ENCODE measurements around the gene ZNF43. TPM values are rescaled to one million over a fixed set of nuclear protein-coding genes. Genes with fewer than 3 reads are reported as not detected.

ZNF43 gene
- total and polyA plus RNA-seq, 2 of the 8 experiments (the other 6 are each of a cell fraction or from before 2014, with no cell fraction given): 24.7 to 53.1 TPM

DNA sequence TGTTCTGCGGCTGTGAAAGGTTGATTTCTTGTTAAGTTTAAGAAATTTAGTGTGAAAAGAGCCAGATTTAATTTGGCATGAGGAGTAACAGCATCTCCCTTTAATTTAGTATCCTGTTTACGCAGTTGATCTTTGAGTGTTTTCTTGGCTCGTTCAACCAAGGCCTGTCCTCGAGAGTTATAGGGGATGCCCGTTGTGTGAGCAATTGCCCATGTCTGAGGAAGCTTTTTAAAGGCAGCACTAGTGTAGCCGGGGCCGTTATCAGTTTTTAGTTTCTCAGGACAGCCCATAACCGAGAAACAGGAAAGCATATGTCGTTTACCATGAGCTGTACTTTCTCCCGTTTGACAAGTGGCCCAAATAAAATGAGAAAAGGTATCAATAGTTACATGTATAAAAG is 47.5 kb upstream of the ZNF43 start:
- Histone ChIP-seq H3K18ac (ENCODE audit: extremely low read depth, low read length) (no peak overlapping the region), H3K14ac (ENCODE audit: insufficient read length) (no peak overlapping the region), H4K91ac (replicated peaks; ENCODE audit: insufficient read length, low read length) (no peak overlapping the region), H4K20me1 (replicated peaks in 1 of 2; ENCODE audit: control insufficient read depth in 1 of 2, insufficient read depth in 2 of 2, low read length in 2 of 2) (no peaks in the 10 kb centered on the region), H2BK5ac (ENCODE audit: low read depth, low read length) (no peak overlapping the region), H3K9ac (replicated peaks in 1 of 4; ENCODE audit: extremely low read depth in 1 of 4, low read depth in 3 of 4, low read length in 3 of 4) (no peak overlapping the region), H3K23me2 (ENCODE audit: low read depth, low read length) (no peaks in the 10 kb centered on the region), H3K4me2 (ENCODE audit: insufficient read depth in 1 of 2, low read depth in 2 of 2, low read length in 2 of 2) (no peak overlapping the region), H3K23ac (ENCODE audit: insufficient read length) (no peak overlapping the region), H2AFZ (ENCODE audit: low read length) (no peak overlapping the region), H2BK120ac (replicated peaks; ENCODE audit: low read depth, low read length) (no peak overlapping the region), H3K79me2 (ENCODE audit: control insufficient read depth in 1 of 2, insufficient read depth in 2 of 2, low read length in 2 of 2) (no peaks in the 10 kb centered on the region), H3K4me1 (replicated peaks in 1 of 4; ENCODE audit: control insufficient read depth in 3 of 4, insufficient read depth in 4 of 4, low read length in 3 of 4) (no peaks in the 10 kb centered on the region), H4K8ac (ENCODE audit: extremely low read depth, insufficient read depth, low read length) (no peak overlapping the region), H3K27ac (ENCODE audit: low read depth, low read length) (no peak overlapping the region), H3K4ac (replicated peaks; ENCODE audit: insufficient read length, low read depth, low read length) (no peak overlapping the region), H3K4me3 (ENCODE audit: extremely low read depth in 1 of 4, insufficient read depth in 2 of 4, low read depth in 3 of 4, low read length in 4 of 4) (no peak overlapping the region), H2BK20ac (ENCODE audit: low read length) (no peak overlapping the region), H3K36me3 (ENCODE audit: control insufficient read depth in 2 of 4, insufficient read depth in 4 of 4, low read length in 3 of 4) (no peaks in the 10 kb centered on the region), H3K9me3 (ENCODE audit: insufficient read depth in 2 of 2, low read depth in 1 of 2, low read length in 1 of 2) (peaks cover 35 to 56% of the 10 kb centered on the region in 2 experiments), H3K27me3 (replicated peaks in 1 of 4; ENCODE audit: control insufficient read depth in 3 of 4, extremely low read depth in 1 of 4, insufficient read depth in 3 of 4, low read length in 3 of 4) (no peaks in the 10 kb centered on the region), H2BK15ac (ENCODE audit: low read length) (no peak overlapping the region), H3K56ac (replicated peaks; ENCODE audit: insufficient read length, low read depth, low read length) (no peak overlapping the region), H3K79me1 (ENCODE audit: low read depth, low read length) (no peaks in the 10 kb centered on the region), H4K5ac (ENCODE audit: insufficient read length, low read depth, low read length) (no peak overlapping the region), H2AK5ac (ENCODE audit: low read depth, low read length) (no peak overlapping the region), H2BK12ac (ENCODE audit: low read depth, low read length) (no peak overlapping the region)
- ChIA-PET POLR2A (ENCODE audit: partially characterized antibody) (no interaction called here), CTCF (ENCODE audit: partially characterized antibody) (interaction anchor here (1.1 kb wide), 1 partner anchor 400 kb away, joined by 3 read pairs; no protein-coding TSS in a partner anchor)
- 86% methylated on average over 10 of the region's 10 CpGs; no CpG with 5 or more reads in 1 of the 2 experiments for WGBS, 2 experiments (ENCODE audit: extremely low coverage in 1 of 2, insufficient coverage in 1 of 2, insufficient read length in 1 of 2, insufficient replicate concordance in 2 of 2, low coverage in 1 of 2, low lambda C conversion rate in 2 of 2, missing lambda C conversion rate in 1 of 2)
- DNase-seq (ENCODE audit: low read depth in 1 of 2, low spot score in 2 of 2): no peak
- no peak for FAIRE-seq
- TF ChIP-seq KDM1A (IDR thresholded peaks at IDR 0.05; ENCODE audit: borderline replicate concordance, low read length): no peak
- TF ChIP-seq ASH2L (IDR thresholded peaks at IDR 0.05; ENCODE audit: low read length): no peak
- no peak for TF ChIP-seq YY1 (IDR thresholded peaks at IDR 0.05; ENCODE audit: low read depth, low read length)
- TF ChIP-seq CHD1 (IDR thresholded peaks at IDR 0.05; ENCODE audit: low read depth, low read length): no peak
- no peak for TF ChIP-seq EGR1 (IDR thresholded peaks at IDR 0.05; ENCODE audit: borderline replicate concordance, low read depth, low read length)
- TF ChIP-seq KDM5A (IDR thresholded peaks at IDR 0.05; ENCODE audit: low read length): no peak
- TF ChIP-seq JUN (IDR thresholded peaks at IDR 0.05; ENCODE audit: low read depth, low read length): no peak
- TF ChIP-seq TBP (IDR thresholded peaks at IDR 0.05; ENCODE audit: low read depth, low read length): no peak
- no peak for TF ChIP-seq SP1 (IDR thresholded peaks at IDR 0.05; ENCODE audit: low read depth, low read length)
- no peak for TF ChIP-seq NRF1 (IDR thresholded peaks at IDR 0.05; ENCODE audit: low read depth, low read length)
- TF ChIP-seq EP300 (IDR thresholded peaks at IDR 0.05; ENCODE audit: borderline replicate concordance in 1 of 2, low read depth in 2 of 2, low read length in 2 of 2): no peak
- no peak for TF ChIP-seq HDAC6 (IDR thresholded peaks at IDR 0.05; ENCODE audit: low read depth, low read length)
- TF ChIP-seq TAF7 (optimal IDR thresholded peaks at IDR 0.05; ENCODE audit: borderline replicate concordance, low read depth, low read length): no peak
- TF ChIP-seq SP2 (IDR thresholded peaks at IDR 0.05; ENCODE audit: low read length): no peak
- TF ChIP-seq TCF12 (IDR thresholded peaks at IDR 0.05; ENCODE audit: low read depth, low read length): no peak
